ENCODE data around the gene KIT.

GRCh38 chr4:54703182-54703581 lies 45.4 kb downstream of the KIT start:
- TF ChIP-seq POLR2AphosphoS5 (IDR thresholded peaks at IDR 0.05; ENCODE audit: low read depth, low read length) (no peak), CTCF (IDR thresholded peaks at IDR 0.05) (no peak), TCF7L2 (IDR thresholded peaks at IDR 0.05; ENCODE audit: low read depth, low read length) (no peak), SIN3A (IDR thresholded peaks at IDR 0.05; ENCODE audit: borderline replicate concordance, insufficient read depth, low read depth, low read length) (no peak)
